ENCODE data around the gene ABCE1. TPM values are rescaled to one million over a fixed set of nuclear protein-coding genes. Genes with fewer than 3 reads are reported as not detected.

ABCE1 gene
- total RNA-seq, 4 donors from 2014 or later = 35.7 to 78.4 (median 42.5) TPM

DNA sequence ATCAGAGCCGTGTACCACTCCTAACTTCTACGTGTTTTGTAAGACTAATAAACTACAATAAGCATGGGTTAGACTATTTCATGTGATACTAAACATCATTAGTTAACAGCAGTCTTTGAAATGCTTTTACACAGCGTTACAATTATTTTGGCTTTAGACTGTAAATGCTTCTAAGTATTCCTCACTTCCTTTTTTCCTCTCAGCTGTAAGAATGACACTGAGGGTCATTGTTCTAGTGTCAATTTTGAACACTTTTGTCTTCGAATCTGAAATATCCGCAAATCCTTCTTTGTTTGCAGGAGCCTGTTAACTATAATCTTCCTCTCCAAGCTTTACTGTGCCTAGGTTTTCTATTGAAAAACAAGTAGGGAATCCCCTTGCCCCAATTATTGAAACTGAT lies 1.5 kb downstream of the ABCE1 start:
- WGBS = 37% methylated on average over 5 of the region's 5 CpGs
- Histone ChIP-seq H3K27ac (replicated peaks in 1 of 4) (no peak overlapping the region), H3K4me3 (peak overlapping the region; percentile 71 to 88 (median 82)), H3K9me3 (no peaks in the 10 kb centered on the region), H3K36me3 (peaks cover 0 to 16% (median 11%) of the 10 kb centered on the region in 4 donors), H3K27me3 (no peaks in the 10 kb centered on the region), H3K4me1 (peaks cover 26 to 59% (median 52%) of the 10 kb centered on the region in 4 donors)
- no peak for DNase-seq (ENCODE audit: extremely low spot score)
- intact Hi-C loops (cut with DNase I) = loop anchor here (5.0 kb wide), 1 partner anchor 78 kb away; no protein-coding TSS in a partner anchor
- TF ChIP-seq POLR2AphosphoS5 (IDR thresholded peaks at IDR 0.05) = no peak
- TF ChIP-seq CTCF (IDR thresholded peaks at IDR 0.05) = no peak
- TF ChIP-seq POLR2A (IDR thresholded peaks at IDR 0.05; ENCODE audit: low read depth) = no peak
- no peak for TF ChIP-seq EP300 (IDR thresholded peaks at IDR 0.05)

GRCh38 chr4:145101091-145101490 lies 3.0 kb downstream of the ABCE1 start:
- peaks cover 24 to 56% (median 50%) of the 10 kb centered on the region in 4 donors for H3K4me1 ChIP-seq
- intact Hi-C loops (cut with DNase I) = no loop called here
- WGBS = 94% methylated on average over 1 of the region's 1 CpG

GRCh38 chr4:145102619-145103018 lies 4.5 kb downstream of the ABCE1 start:
- WGBS = 89% methylated on average over 2 of the region's 2 CpGs
- DNase-seq (ENCODE audit: extremely low spot score) = no peak
- TF ChIP-seq CTCF (IDR thresholded peaks at IDR 0.05) (no peak), EP300 (IDR thresholded peaks at IDR 0.05) (no peak), POLR2A (IDR thresholded peaks at IDR 0.05; ENCODE audit: low read depth) (no peak), POLR2AphosphoS5 (IDR thresholded peaks at IDR 0.05) (no peak)
- intact Hi-C loops (cut with DNase I) = no loop called here
- peaks cover under 1 to 35% (median 15%) of the 10 kb centered on the region in 4 donors for H3K36me3 ChIP-seq
- no peaks in the 10 kb centered on the region for H3K27me3 ChIP-seq
- H3K9me3 ChIP-seq = no peaks in the 10 kb centered on the region
- no peak overlapping the region for H3K27ac ChIP-seq (replicated peaks in 1 of 4)
- H3K4me1 ChIP-seq = peaks cover 12 to 43% (median 38%) of the 10 kb centered on the region in 4 donors
- H3K4me3 ChIP-seq = no peak overlapping the region

More at GRCh38 chr4:145101091-145101490, 3.0 kb downstream of the ABCE1 start:
- no peaks in the 10 kb centered on the region for H3K9me3 ChIP-seq
- H3K36me3 ChIP-seq = peaks cover 0 to 20% (median 11%) of the 10 kb centered on the region in 4 donors
- no peak for DNase-seq (ENCODE audit: extremely low spot score)
- no peak overlapping the region for H3K4me3 ChIP-seq
- no peaks in the 10 kb centered on the region for H3K27me3 ChIP-seq
- TF ChIP-seq POLR2AphosphoS5 (IDR thresholded peaks at IDR 0.05) (no peak), CTCF (IDR thresholded peaks at IDR 0.05) (no peak), EP300 (IDR thresholded peaks at IDR 0.05) (no peak), POLR2A (IDR thresholded peaks at IDR 0.05; ENCODE audit: low read depth) (no peak)
- H3K27ac ChIP-seq (replicated peaks in 1 of 4) = no peak overlapping the region

- Histone ChIP-seq H3K9me3 (no peaks in the 10 kb centered on the region), H3K27ac (replicated peaks in 1 of 4) (no peak overlapping the region), H3K4me1 (peaks cover 12 to 43% (median 38%) of the 10 kb centered on the region in 4 donors), H3K27me3 (no peaks in the 10 kb centered on the region), H3K4me3 (no peak overlapping the region), H3K36me3 (peaks cover 9 to 44% (median 22%) of the 10 kb centered on the region in 4 donors)
- intact Hi-C loops (cut with DNase I) = no loop called here
- WGBS = 80% methylated on average over 3 of the region's 3 CpGs
- DNase-seq (ENCODE audit: extremely low spot score) = no peak
- TF ChIP-seq EP300 (IDR thresholded peaks at IDR 0.05) = no peak
- TF ChIP-seq POLR2A (IDR thresholded peaks at IDR 0.05; ENCODE audit: low read depth) = no peak
- TF ChIP-seq CTCF (IDR thresholded peaks at IDR 0.05) = no peak
- no peak for TF ChIP-seq POLR2AphosphoS5 (IDR thresholded peaks at IDR 0.05)
These were observed 5.4 kb downstream of the ABCE1 start for GRCh38 chr4:145103496-145103895.

- Histone ChIP-seq H3K36me3 (peaks cover 42 to 80% (median 57%) of the 10 kb centered on the region in 4 donors), H3K9me3 (no peaks in the 10 kb centered on the region), H3K27ac (replicated peaks in 1 of 4) (no peak overlapping the region), H3K4me1 (peaks cover 0 to 11% (median 6%) of the 10 kb centered on the region in 4 donors), H3K27me3 (no peaks in the 10 kb centered on the region), H3K4me3 (no peak overlapping the region)
- WGBS = 54% methylated on average over 2 of the region's 2 CpGs
- intact Hi-C loops (cut with DNase I) = no loop called here
- TF ChIP-seq CTCF (IDR thresholded peaks at IDR 0.05) (no peak), POLR2A (IDR thresholded peaks at IDR 0.05; ENCODE audit: low read depth) (no peak), POLR2AphosphoS5 (IDR thresholded peaks at IDR 0.05) (no peak), EP300 (IDR thresholded peaks at IDR 0.05) (no peak)
- no peak for DNase-seq (ENCODE audit: extremely low spot score)
These were observed 9.0 kb downstream of the ABCE1 start for GRCh38 chr4:145107126-145107525.

All from esophagus muscularis mucosa (tissue), 4 donors.